ENCODE data around the gene AFAP1.

The AFAP1 gene

GRCh38 chr4:7823416-7823824 is 116.2 kb downstream of the AFAP1 start:
- no peak for DNase-seq (ENCODE audit: low read depth in 2 of 2, low spot score in 1 of 2)

GRCh38 chr4:7822877-7823276 is 116.8 kb downstream of the AFAP1 start:
- no peak for DNase-seq (ENCODE audit: low read depth in 2 of 2, low spot score in 1 of 2)

GRCh38 chr4:7822137-7822505 is 117.5 kb downstream of the AFAP1 start:
- DNase-seq (ENCODE audit: low read depth in 2 of 2, low spot score in 1 of 2) = no peak

GRCh38 chr4:7821245-7822136 is 118.2 kb downstream of the AFAP1 start:
- no peak for DNase-seq (ENCODE audit: low read depth in 2 of 2, low spot score in 1 of 2)

GRCh38 chr4:7820031-7820818 is 119.4 kb downstream of the AFAP1 start:
- DNase-seq (ENCODE audit: low read depth in 2 of 2, low spot score in 1 of 2) = no peak

- no peak for DNase-seq (ENCODE audit: low read depth in 2 of 2, low spot score in 1 of 2)
These were observed 120.2 kb downstream of the AFAP1 start for GRCh38 chr4:7819446-7819845.

- DNase-seq (ENCODE audit: low read depth in 2 of 2, low spot score in 1 of 2) = no peak
These were observed 121.2 kb downstream of the AFAP1 start for GRCh38 chr4:7818399-7818911.

GRCh38 chr4:7817877-7818398 is 121.7 kb downstream of the AFAP1 start:
- DNase-seq (ENCODE audit: low read depth in 2 of 2, low spot score in 1 of 2) = no peak

- no peak for DNase-seq (ENCODE audit: low read depth in 2 of 2, low spot score in 1 of 2)
These were observed 122.9 kb downstream of the AFAP1 start for GRCh38 chr4:7816771-7817170.

GRCh38 chr4:7815981-7816380 is 123.7 kb downstream of the AFAP1 start:
- no peak for DNase-seq (ENCODE audit: low read depth in 2 of 2, low spot score in 1 of 2)

GRCh38 chr4:7815562-7815961 is 124.1 kb downstream of the AFAP1 start:
- DNase-seq (ENCODE audit: low read depth in 2 of 2, low spot score in 1 of 2) = no peak

- DNase-seq (ENCODE audit: low read depth in 2 of 2, low spot score in 1 of 2) = no peak
These were observed 125.2 kb downstream of the AFAP1 start for GRCh38 chr4:7814451-7814850.

- no peak for DNase-seq (ENCODE audit: low read depth in 2 of 2, low spot score in 1 of 2)
These were observed 126.0 kb downstream of the AFAP1 start for GRCh38 chr4:7813674-7814073.

- DNase-seq (ENCODE audit: low read depth in 2 of 2, low spot score in 1 of 2) = no peak
These were observed 126.7 kb downstream of the AFAP1 start for GRCh38 chr4:7812921-7813320.

- DNase-seq (ENCODE audit: low read depth in 2 of 2, low spot score in 1 of 2) = no peak
These were observed 127.3 kb downstream of the AFAP1 start for GRCh38 chr4:7812231-7812857.

GRCh38 chr4:7811536-7812191 is 128.0 kb downstream of the AFAP1 start:
- DNase-seq (ENCODE audit: low read depth in 2 of 2, low spot score in 1 of 2) = no peak

- DNase-seq (ENCODE audit: low read depth in 2 of 2, low spot score in 1 of 2) = no peak
These were observed 128.7 kb downstream of the AFAP1 start for GRCh38 chr4:7810783-7811535.

- DNase-seq (ENCODE audit: low read depth in 2 of 2, low spot score in 1 of 2) = no peak
These were observed 130.9 kb downstream of the AFAP1 start for GRCh38 chr4:7808752-7809151.

GRCh38 chr4:7808181-7808580 is 131.5 kb downstream of the AFAP1 start:
- DNase-seq (ENCODE audit: low read depth in 2 of 2, low spot score in 1 of 2) = no peak

GRCh38 chr4:7807351-7807921 is 132.2 kb downstream of the AFAP1 start:
- no peak for DNase-seq (ENCODE audit: low read depth in 2 of 2, low spot score in 1 of 2)

All from stimulated activated CD8-positive, alpha-beta memory T cell treated with anti-CD3 and anti-CD28 coated beads, Interleukin-4, amount 100 ng/mL, for 4 hours (primary cell).